PC-3 (cell line): ENCODE results near the gene IRF5.

Experiments used
- EZH2 ChIP-seq: fragments of 300-600 bp; sonication (generic); IDR thresholded peaks from one replicate; pipeline ENCODE4 v1.6.1; 2017; ENCODE audit warnings: antibody characterized with exemption, mild to moderate bottlenecking, low read length; ENCODE audit not compliant: unreplicated experiment
- TF ChIP-seq, protein P1 (sequence below): fragments of 300-600 bp; sonication (generic); conservative IDR thresholded peaks from 2 replicates; pipeline ENCODE4 v1.5.1; 2017; ENCODE audit warnings: antibody characterized with exemption, low read depth, mild to moderate bottlenecking, low read length

DNA sequence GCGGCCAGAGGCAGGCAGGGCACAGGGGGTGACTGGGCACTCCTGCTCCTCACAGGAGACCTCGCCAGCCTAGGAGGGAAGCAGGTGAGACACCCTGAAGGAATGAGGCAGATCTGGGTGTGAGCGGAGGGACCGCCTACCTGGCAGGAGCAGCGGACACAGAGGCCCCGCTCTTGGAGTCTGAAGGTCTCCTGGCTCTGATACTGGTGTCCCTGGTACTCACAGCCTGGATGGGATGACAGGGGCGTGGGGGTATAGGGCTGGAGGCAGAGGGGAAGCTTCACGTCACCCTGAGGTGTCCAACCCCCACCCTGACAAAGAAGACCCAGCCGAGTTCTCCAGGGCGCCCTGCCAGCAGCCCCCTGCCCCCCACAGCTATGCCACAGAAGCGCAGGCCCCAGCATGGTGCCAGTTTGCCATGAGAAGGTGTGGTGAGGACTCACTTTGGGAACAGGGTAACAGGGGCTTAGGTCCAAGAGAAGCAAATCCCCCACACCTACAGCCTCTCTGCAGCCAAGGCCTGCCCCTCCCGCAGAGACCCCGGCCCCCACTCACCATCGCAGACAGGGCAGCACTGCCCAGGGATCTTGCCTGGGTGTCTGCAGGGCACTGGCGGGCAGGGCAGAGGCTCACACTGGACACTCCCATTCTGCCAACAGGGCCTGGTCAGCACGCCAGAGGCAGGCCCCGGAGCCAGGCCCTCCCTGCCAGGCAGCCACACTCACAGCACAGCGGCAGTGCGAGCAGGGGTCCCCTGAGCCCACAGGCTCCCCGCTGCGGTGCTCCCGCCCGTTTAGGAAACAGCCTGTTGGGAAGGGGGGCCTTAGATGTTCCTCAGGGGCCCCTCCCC lies 44.3 kb upstream of the IRF5 start:
- TF ChIP-seq EZH2 = no peak
- TF ChIP-seq, protein P1, sequence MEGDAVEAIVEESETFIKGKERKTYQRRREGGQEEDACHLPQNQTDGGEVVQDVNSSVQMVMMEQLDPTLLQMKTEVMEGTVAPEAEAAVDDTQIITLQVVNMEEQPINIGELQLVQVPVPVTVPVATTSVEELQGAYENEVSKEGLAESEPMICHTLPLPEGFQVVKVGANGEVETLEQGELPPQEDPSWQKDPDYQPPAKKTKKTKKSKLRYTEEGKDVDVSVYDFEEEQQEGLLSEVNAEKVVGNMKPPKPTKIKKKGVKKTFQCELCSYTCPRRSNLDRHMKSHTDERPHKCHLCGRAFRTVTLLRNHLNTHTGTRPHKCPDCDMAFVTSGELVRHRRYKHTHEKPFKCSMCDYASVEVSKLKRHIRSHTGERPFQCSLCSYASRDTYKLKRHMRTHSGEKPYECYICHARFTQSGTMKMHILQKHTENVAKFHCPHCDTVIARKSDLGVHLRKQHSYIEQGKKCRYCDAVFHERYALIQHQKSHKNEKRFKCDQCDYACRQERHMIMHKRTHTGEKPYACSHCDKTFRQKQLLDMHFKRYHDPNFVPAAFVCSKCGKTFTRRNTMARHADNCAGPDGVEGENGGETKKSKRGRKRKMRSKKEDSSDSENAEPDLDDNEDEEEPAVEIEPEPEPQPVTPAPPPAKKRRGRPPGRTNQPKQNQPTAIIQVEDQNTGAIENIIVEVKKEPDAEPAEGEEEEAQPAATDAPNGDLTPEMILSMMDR = no peak
